Endometrial microvascular endothelial cells (primary cell): ENCODE results near the gene TLE2. TPM values are rescaled to one million over a fixed set of nuclear protein-coding genes. Genes with fewer than 3 reads are reported as not detected.
"Not testable (repeated sequence)": the region's sequence is repeated elsewhere in the genome, so short reads cannot be mapped to it uniquely, and the experiment has no call there.

Experiments
- in situ Hi-C: cut with HindIII; loops from 2 replicates; pipeline ENCODE4 v1.10.0; 2017; ENCODE audit warnings: low sequenced_read_pairs, low pct_unique_long_range_greater_than_20kb; ENCODE audit errors: inconsistent ontology term
- total RNA-seq: library from RNA; depleted of rRNA; stranded (reverse); fragments of >200 nt; gene quantifications from one replicate; pipeline ENCODE4 v1.2.3, GENCODE V29; 2015; ENCODE audit errors: inconsistent ontology term

The TLE2 gene
- total RNA-seq, 1 donor from 2014 or later, result 11.3 TPM

- in situ Hi-C loops, result no loop called here
Observed at GRCh38 chr19:3041327-3041726, 12.2 kb upstream of the TLE2 start.

- in situ Hi-C loops, result no loop called here
Observed at GRCh38 chr19:3039641-3040077, 10.6 kb upstream of the TLE2 start.

- in situ Hi-C loops, result no loop called here
Observed at GRCh38 chr19:3039125-3039524, 10.0 kb upstream of the TLE2 start.

DNA sequence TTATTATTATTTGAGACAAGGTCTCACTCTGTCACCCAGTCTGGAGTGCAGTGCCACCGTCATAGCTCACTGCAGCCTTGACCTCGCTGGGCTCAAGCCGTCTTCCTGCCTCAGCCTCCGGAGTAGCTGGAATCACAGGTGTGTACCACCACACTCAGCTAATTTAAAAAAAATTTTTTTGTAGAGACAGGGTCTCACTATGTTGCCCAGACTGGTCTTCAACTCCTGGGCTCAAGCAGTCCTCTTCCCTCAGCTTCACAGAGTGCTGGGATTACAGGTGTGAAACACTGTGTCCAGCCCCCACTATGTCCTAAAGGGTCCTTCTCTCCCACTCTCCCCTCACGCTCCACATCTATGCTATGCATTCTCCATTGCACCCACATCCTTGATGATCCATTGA, 9.1 kb upstream of the TLE2 start:
- in situ Hi-C loops, result no loop called here

- in situ Hi-C loops, result not testable (repeated sequence)
Observed at GRCh38 chr19:3036977-3037544, 8.0 kb upstream of the TLE2 start.

DNA sequence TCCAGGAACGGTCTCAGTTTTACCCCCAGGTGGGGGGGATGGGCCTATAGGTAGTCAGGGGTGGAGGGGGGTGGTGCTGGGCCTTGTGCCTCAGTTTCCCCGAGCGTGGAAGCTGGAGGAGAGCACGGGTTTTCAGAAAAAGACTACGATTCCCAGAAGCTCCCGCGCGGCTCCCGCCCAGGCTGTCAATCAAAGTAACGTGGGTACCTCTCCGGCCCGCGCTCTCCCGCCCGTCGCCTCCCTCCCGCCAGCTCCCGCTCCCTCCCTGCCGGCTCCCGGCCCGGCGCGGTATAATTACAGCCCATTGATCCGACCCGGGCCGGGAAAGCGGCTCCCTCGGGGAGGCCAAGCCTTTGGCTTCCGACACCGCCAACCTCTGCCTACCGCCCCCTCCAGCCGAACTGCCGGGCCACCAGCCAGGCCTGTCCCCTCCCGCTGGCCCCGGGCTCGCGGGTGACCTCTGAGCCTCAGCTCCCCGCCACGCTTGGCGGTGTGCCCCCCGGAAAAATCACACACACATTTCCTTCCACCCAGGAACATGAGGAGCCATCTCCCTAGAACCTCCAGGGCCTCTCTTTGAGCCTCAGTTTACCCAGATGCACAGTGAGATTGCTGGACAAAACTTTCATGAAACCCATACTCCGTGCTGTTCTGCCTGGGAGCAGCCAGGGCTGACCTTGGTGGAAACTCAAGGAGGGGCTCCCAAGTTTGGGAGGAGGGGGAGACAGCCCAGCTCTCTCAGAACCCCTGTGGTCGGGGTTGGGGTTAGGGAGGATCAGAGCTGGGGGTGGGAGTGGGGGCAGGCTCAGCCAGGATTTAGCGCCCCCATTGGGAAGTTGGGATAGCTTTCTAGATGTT, 7.3 kb upstream of the TLE2 start:
- in situ Hi-C loops, result no loop called here

GRCh38 chr19:3035542-3036118, 6.5 kb upstream of the TLE2 start:
- in situ Hi-C loops, result no loop called here

- in situ Hi-C loops, result no loop called here
Observed at GRCh38 chr19:3034656-3035541, 5.8 kb upstream of the TLE2 start.

- in situ Hi-C loops, result no loop called here
Observed at GRCh38 chr19:3034406-3034655, 5.3 kb upstream of the TLE2 start.

- in situ Hi-C loops, result no loop called here
Observed at GRCh38 chr19:3033595-3034405, 4.7 kb upstream of the TLE2 start.

GRCh38 chr19:3031607-3031867, 2.5 kb upstream of the TLE2 start:
- in situ Hi-C loops, result no loop called here

- in situ Hi-C loops, result no loop called here
Observed at GRCh38 chr19:3028305-3029064, 595 bp downstream of the TLE2 start.

DNA sequence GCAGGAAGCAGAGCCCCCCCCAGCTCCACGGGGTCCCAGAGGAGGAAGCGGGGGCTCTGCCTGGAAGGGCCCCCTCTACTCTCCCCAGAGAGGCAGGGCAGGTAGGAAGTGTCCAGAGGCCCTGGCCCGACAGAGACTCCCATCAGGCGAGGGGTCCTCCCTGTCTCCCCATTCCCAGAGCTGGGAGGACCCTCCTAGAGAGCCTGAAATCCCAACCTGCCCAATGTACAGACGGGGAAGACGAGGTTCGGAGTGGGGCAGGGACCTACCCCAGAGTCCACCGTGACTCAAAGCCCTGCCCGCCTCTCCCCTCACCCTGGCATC, 1.1 kb downstream of the TLE2 start:
- in situ Hi-C loops, result no loop called here

DNA sequence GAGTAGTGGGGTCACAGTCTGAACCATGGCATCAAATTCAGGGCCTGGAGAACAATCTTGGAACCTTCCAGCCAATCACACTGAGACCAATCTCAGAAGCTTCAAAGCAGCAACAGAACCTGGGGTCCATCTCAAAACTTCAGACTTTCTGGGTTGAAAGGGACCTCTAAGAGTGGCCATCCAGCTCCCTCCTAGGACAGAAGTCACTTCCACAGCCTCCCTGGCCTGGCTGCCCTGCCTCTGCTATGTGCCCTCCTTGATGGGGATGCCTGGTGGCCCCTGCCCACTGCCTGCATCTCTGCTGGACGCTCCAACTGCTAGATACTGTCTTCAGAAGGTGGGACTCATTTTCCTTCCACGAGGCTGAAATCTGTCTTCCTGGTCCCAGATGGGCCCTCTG, 1.8 kb downstream of the TLE2 start:
- in situ Hi-C loops, result no loop called here

- in situ Hi-C loops, result no loop called here
Observed at GRCh38 chr19:3026768-3027167, 2.3 kb downstream of the TLE2 start.

DNA sequence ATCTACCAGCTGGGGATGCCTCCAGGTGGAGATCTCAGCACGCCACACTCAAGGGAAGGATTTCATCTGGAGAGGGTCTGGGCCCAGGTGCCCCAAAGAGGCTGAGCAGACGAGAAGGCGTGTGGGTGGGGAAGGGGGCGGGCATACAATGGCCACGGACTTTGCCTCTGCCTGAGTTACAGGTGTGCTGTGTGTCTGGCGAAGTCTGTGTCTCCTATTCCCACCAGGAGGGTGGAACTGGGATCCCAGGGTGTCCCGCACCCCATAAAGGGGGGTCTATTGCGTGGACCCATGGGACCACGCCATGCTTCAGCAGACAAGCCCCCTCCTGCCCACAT, 3.6 kb downstream of the TLE2 start:
- in situ Hi-C loops, result no loop called here

DNA sequence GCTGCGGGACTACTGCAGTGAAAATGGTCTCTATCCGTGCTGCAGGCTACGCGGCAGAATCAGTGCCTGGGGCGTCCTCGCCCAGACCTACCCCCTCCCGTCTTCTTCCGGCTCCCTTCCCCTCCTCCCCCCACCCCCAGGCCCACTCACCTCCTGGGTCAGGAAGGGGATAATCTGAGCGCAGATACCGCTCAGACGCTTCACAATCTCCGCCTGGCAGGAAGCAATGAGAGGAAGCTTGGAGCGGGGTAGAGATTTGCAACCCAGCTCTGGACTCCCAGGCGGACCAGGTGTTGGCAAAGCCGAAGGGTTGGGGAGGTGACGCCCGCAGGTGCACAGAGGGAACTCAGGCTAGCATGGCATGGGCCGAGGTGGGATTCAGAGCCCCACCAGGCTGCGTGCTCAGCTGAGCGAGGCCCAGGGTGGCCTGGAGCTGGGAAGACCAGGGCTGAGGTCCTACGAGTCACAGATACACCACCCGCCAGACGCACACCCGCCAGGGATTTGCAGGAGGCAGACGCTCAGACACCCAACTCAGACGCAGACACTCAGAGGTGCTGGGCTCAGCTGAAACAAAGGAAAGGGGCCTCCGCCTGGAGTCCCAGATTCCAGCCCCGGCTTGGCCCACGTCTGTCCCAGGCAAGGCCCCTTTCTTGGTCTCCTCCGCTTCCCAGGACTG, 4.1 kb downstream of the TLE2 start:
- in situ Hi-C loops, result no loop called here

DNA sequence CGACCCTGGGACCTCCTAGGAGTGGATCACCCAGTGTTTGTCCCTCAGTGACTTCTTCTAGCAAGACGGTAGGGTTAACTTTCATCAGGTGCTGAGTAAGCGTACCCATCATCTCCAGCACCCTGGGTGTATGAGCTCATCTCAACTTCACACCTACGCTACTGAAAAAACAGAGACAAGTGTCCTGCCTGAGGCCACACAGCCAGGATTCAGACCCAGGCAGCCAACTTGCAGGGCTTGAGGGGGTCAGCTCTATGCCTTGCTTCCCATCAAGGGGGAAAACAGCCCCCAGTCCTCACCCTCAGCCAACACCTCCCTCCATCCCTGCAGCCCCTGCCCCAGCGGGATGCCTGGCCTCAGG, 4.6 kb downstream of the TLE2 start:
- in situ Hi-C loops, result no loop called here
